H9 (cell line): ENCODE results near the gene SERINC3. TPM values are rescaled to one million over a fixed set of nuclear protein-coding genes. Genes with fewer than 3 reads are reported as not detected.

ENCODE experiments used
- DNase-seq: peaks from one replicate; pipeline ENCODE4 v3.0.0-alpha.2; 2017
- H2AFZ ChIP-seq: one replicate; pipeline ENCODE4 v1.6.1; 2013; ENCODE audit warnings: mild to moderate bottlenecking, low read length, control low read depth, moderate library complexity
- H2AK5ac ChIP-seq: 2 replicates; pipeline ENCODE4 v1.6.1; 2013; ENCODE audit warnings: low read length, control low read depth, mixed read lengths; ENCODE audit not compliant: insufficient read length
- H2BK120ac ChIP-seq: one replicate; pipeline ENCODE4 v1.6.1; 2013; ENCODE audit warnings: low read depth, mild to moderate bottlenecking, low read length, control low read depth, inconsistent platforms; ENCODE audit not compliant: poor library complexity, severe bottlenecking
- H2BK12ac ChIP-seq: 2 replicates; pipeline ENCODE4 v1.6.1; 2013; ENCODE audit warnings: low read length, control low read depth, mixed read lengths, low read depth; ENCODE audit not compliant: insufficient read length
- H2BK15ac ChIP-seq: 2 replicates; pipeline ENCODE4 v1.6.1; 2013; ENCODE audit warnings: low read depth, low read length, control low read depth
- H2BK20ac ChIP-seq: one replicate; pipeline ENCODE4 v1.6.1; 2013; ENCODE audit warnings: low read depth, mild to moderate bottlenecking, low read length, control low read depth, inconsistent platforms; ENCODE audit not compliant: poor library complexity, severe bottlenecking
- H2BK5ac ChIP-seq: 2 replicates; pipeline ENCODE4 v1.6.1; 2013; ENCODE audit warnings: low read length, control low read depth, mixed read lengths; ENCODE audit not compliant: insufficient read length
- H3K14ac ChIP-seq: 2 replicates; pipeline ENCODE4 v1.6.1; 2013; ENCODE audit warnings: low read length, control low read depth; ENCODE audit not compliant: insufficient read depth
- H3K18ac ChIP-seq: 2 replicates; pipeline ENCODE4 v1.6.1; 2013; ENCODE audit warnings: low read depth, mild to moderate bottlenecking, mixed read lengths, low read length, control low read depth; ENCODE audit not compliant: insufficient read length
- H3K23ac ChIP-seq: 2 replicates; pipeline ENCODE4 v1.6.1; 2013; ENCODE audit warnings: low read length, control low read depth, mixed read lengths, low read depth; ENCODE audit not compliant: insufficient read length
- H3K23me2 ChIP-seq: 2 replicates; pipeline ENCODE4 v1.6.1; 2013; ENCODE audit warnings: low read depth, mild to moderate bottlenecking, mixed read lengths, low read length, control low read depth; ENCODE audit not compliant: insufficient read length, poor library complexity, severe bottlenecking
- H3K27ac ChIP-seq: 2 replicates; pipeline ENCODE4 v1.5.1; 2013; ENCODE audit warnings: low read length, control low read depth, mixed read lengths, low read depth; ENCODE audit not compliant: insufficient read length
- H3K27me3 ChIP-seq: 2 replicates; pipeline ENCODE4 v1.6.1; 2013; ENCODE audit warnings: low read length, control low read depth, inconsistent platforms; ENCODE audit not compliant: insufficient read depth
- H3K4ac ChIP-seq: 2 replicates; pipeline ENCODE4 v1.6.1; 2013; ENCODE audit warnings: low read depth, mild to moderate bottlenecking, control low read depth, inconsistent platforms, low read length, moderate library complexity
- H3K4me1 ChIP-seq: 2 replicates; pipeline ENCODE4 v1.6.1; 2013; ENCODE audit warnings: low read length, control low read depth, inconsistent platforms; ENCODE audit not compliant: insufficient read depth
- H3K4me2 ChIP-seq: 2 replicates; pipeline ENCODE4 v1.6.1; 2013; ENCODE audit warnings: low read length, control low read depth, mixed read lengths; ENCODE audit not compliant: insufficient read length, insufficient read depth
- H3K56ac ChIP-seq: 2 replicates; pipeline ENCODE4 v1.6.1; 2013; ENCODE audit warnings: low read depth, mild to moderate bottlenecking, mixed read lengths, low read length, control low read depth; ENCODE audit not compliant: insufficient read length
- H3K79me1 ChIP-seq: 2 replicates; pipeline ENCODE4 v1.6.1; 2013; ENCODE audit warnings: low read depth, mild to moderate bottlenecking, moderate library complexity, low read length, control low read depth, inconsistent platforms; ENCODE audit not compliant: insufficient read depth, poor library complexity, severe bottlenecking
- H3K79me2 ChIP-seq: 2 replicates; pipeline ENCODE4 v1.6.1; 2013; ENCODE audit warnings: low read length, control low read depth, inconsistent platforms; ENCODE audit not compliant: insufficient read depth
- H3K9ac ChIP-seq: 2 replicates; pipeline ENCODE4 v1.6.1; 2013; ENCODE audit warnings: low read length, control low read depth, mixed read lengths; ENCODE audit not compliant: insufficient read length; ENCODE audit errors: extremely low read depth
- H3K9me3 ChIP-seq: one replicate; pipeline ENCODE4 v1.6.1; 2013; ENCODE audit warnings: low read depth, low read length, inconsistent platforms; ENCODE audit not compliant: control insufficient read depth
- H3T11ph ChIP-seq: one replicate; pipeline ENCODE4 v1.6.1; 2013; ENCODE audit warnings: mild to moderate bottlenecking, low read length, control low read depth, inconsistent platforms
- H4K20me1 ChIP-seq: one replicate; pipeline ENCODE4 v1.6.1; 2013; ENCODE audit not compliant: control insufficient read depth, insufficient read length, insufficient read depth
- H4K5ac ChIP-seq: 2 replicates; pipeline ENCODE4 v1.6.1; 2013; ENCODE audit warnings: low read depth, mild to moderate bottlenecking, mixed read lengths, low read length, control low read depth; ENCODE audit not compliant: insufficient read length
- H4K8ac ChIP-seq: replicated peaks from 2 replicates; pipeline ENCODE4 v1.6.1; 2013; ENCODE audit warnings: low read length, control low read depth, mixed read lengths, low read depth; ENCODE audit not compliant: insufficient read length
- H4K91ac ChIP-seq: 2 replicates; pipeline ENCODE4 v1.6.1; 2013; ENCODE audit warnings: low read depth, mild to moderate bottlenecking, moderate library complexity, mixed read lengths, low read length, control low read depth; ENCODE audit not compliant: insufficient read length
- H3K27ac Mint-ChIP-seq, 3 experiments: 2 replicates in 2 of 3; 3 replicates in 1 of 3; pipeline ENCODE4 v1.8.0; 2020 to 2021; ENCODE audit warnings: mixed read lengths in 3 of 3, mild to moderate bottlenecking in 1 of 3, moderate library complexity in 1 of 3
- H3K27me3 Mint-ChIP-seq: 2 replicates; pipeline ENCODE4 v1.8.0; 2021; ENCODE audit warnings: low read depth, mild to moderate bottlenecking, moderate library complexity, mixed read lengths
- H3K36me3 Mint-ChIP-seq, 3 experiments: 2 replicates in 2 of 3; 3 replicates in 1 of 3; pipeline ENCODE4 v1.8.0; 2020 to 2021; ENCODE audit warnings: low read depth in 3 of 3, mixed read lengths in 3 of 3; ENCODE audit not compliant: insufficient read depth in 1 of 3
- H3K4me1 Mint-ChIP-seq, 2 experiments: 2 replicates each; pipeline ENCODE4 v1.8.0; 2020; ENCODE audit warnings: mixed read lengths in 2 of 2
- H3K4me3 Mint-ChIP-seq, 2 experiments: 2 replicates in 1 of 2; 3 replicates in 1 of 2; pipeline ENCODE4 v1.8.0; 2020 to 2021; ENCODE audit warnings: mild to moderate bottlenecking in 2 of 2, mixed read lengths in 2 of 2, moderate library complexity in 1 of 2
- H3K9me3 Mint-ChIP-seq, 2 experiments: 2 replicates in 1 of 2; 3 replicates in 1 of 2; pipeline ENCODE4 v1.8.0; 2020; ENCODE audit warnings: mild to moderate bottlenecking in 2 of 2, mixed read lengths in 2 of 2, moderate library complexity in 1 of 2
- WGBS: extraction: QIAGEN DNeasy Blood & Tissue Kit; methylation state at CpG from one replicate; pipeline ENCODE4 v1.1.7; 2013; ENCODE audit warnings: missing lambda C conversion rate, low lambda C conversion rate, mixed read lengths; ENCODE audit not compliant: insufficient read length; ENCODE audit errors: extremely low coverage; 5-methylcytosine and 5-hydroxymethylcytosine counted together
- total RNA-seq: library from RNA; stranded (reverse); gene quantifications from 2 replicates; pipeline ENCODE4 v1.2.1, GENCODE V29; 2021
- TF ChIP-seq, protein P1 (sequence below): fragments of 200-600 bp; sonication (generic); conservative IDR thresholded peaks from 3 replicates; pipeline ENCODE4 v1.8.0; 2021; ENCODE audit warnings: antibody characterized with exemption, mild to moderate bottlenecking

SERINC3 gene
- total RNA-seq, 1 experiment from 2014 or later: 41.5 TPM

DNA sequence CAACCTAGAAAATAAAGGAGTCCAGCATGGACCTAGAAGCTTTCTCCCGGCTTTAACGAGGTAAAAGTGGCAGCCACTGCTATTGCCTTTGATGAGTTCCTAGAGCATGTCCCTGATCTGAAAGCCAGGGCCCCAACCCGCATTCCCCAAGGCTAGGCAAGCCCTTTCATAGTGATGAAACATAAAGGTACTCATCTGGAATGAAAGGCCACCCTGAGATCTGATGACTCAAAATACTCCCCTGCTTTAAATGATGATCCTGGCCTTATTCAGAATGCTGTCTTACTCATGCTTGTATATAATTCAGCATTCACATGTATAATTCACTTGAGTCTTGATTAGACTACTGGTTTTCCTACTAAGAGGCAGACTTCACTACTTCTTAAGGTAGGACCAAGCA, 24.9 kb downstream of the SERINC3 start:
- Histone ChIP-seq H2BK20ac (no peak overlapping the region), H2AK5ac (no peak overlapping the region), H3K79me2 (no peaks in the 10 kb centered on the region), H2BK120ac (no peak overlapping the region), H4K8ac (no peak overlapping the region), H3K9ac (no peak overlapping the region), H3K4ac (no peak overlapping the region), H2BK15ac (no peak overlapping the region), H3K9me3 (no peaks in the 10 kb centered on the region), H3T11ph (no peak overlapping the region), H3K27me3 (no peaks in the 10 kb centered on the region), H3K23me2 (no peaks in the 10 kb centered on the region), H3K14ac (no peak overlapping the region), H2BK12ac (no peak overlapping the region), H4K5ac (no peak overlapping the region), H3K27ac (no peak overlapping the region), H2AFZ (no peak overlapping the region), H4K91ac (no peak overlapping the region), H4K20me1 (no peaks in the 10 kb centered on the region), H3K79me1 (no peaks in the 10 kb centered on the region), H3K4me1 (no peaks in the 10 kb centered on the region), H3K23ac (no peak overlapping the region), H3K18ac (no peak overlapping the region), H2BK5ac (no peak overlapping the region), H3K56ac (no peak overlapping the region), H3K4me2 (no peak overlapping the region)
- TF ChIP-seq, protein P1, sequence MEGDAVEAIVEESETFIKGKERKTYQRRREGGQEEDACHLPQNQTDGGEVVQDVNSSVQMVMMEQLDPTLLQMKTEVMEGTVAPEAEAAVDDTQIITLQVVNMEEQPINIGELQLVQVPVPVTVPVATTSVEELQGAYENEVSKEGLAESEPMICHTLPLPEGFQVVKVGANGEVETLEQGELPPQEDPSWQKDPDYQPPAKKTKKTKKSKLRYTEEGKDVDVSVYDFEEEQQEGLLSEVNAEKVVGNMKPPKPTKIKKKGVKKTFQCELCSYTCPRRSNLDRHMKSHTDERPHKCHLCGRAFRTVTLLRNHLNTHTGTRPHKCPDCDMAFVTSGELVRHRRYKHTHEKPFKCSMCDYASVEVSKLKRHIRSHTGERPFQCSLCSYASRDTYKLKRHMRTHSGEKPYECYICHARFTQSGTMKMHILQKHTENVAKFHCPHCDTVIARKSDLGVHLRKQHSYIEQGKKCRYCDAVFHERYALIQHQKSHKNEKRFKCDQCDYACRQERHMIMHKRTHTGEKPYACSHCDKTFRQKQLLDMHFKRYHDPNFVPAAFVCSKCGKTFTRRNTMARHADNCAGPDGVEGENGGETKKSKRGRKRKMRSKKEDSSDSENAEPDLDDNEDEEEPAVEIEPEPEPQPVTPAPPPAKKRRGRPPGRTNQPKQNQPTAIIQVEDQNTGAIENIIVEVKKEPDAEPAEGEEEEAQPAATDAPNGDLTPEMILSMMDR: no peak
- Mint-ChIP-seq H3K27ac (no peak overlapping the region), H3K4me3 (no peak overlapping the region), H3K36me3 (peaks cover 5 to 59% (median 44%) of the 10 kb centered on the region in 3 experiments; a peak in 5 of 7 replicates), H3K9me3 (no peaks in the 10 kb centered on the region), H3K27me3 (no peaks in the 10 kb centered on the region), H3K4me1 (no peaks in the 10 kb centered on the region)
- no CpG with 5 or more reads among the region's 3 CpGs for WGBS
- no peak for DNase-seq
